Lower leg skin (tissue), 4 donors: ENCODE data around the gene CHGA. TPM values are rescaled to one million over a fixed set of nuclear protein-coding genes. Genes with fewer than 3 reads are reported as not detected.

Experiments
- DNase-seq, 2 donors: peaks; one replicate each; pipeline ENCODE4 v3.0.0-alpha.2; 2019; ENCODE audit warnings: low spot score in 2 of 2
- H3K4me3 ChIP-seq: fragments of 200-600 bp; sonication (generic); 2 replicates; pipeline ENCODE4 v1.5.1; 2017; ENCODE audit warnings: mild to moderate bottlenecking, low read depth; ENCODE audit not compliant: poor library complexity, severe bottlenecking
- CTCF ChIP-seq, 3 donors: fragments of 450-650 bp; IDR thresholded peaks; one replicate each; pipeline ENCODE4 v1.5.1; 2016; ENCODE audit warnings: antibody characterized with exemption in 3 of 3, mild to moderate bottlenecking in 3 of 3, moderate library complexity in 2 of 3
- POLR2A ChIP-seq, 2 donors: fragments of 450-650 bp; IDR thresholded peaks; one replicate each; pipeline ENCODE4 v1.6.1; 2016 to 2017; ENCODE audit warnings: antibody characterized with exemption in 2 of 2, mild to moderate bottlenecking in 1 of 2, moderate library complexity in 1 of 2
- WGBS, 2 donors: methylation state at CpG; one replicate each; pipeline ENCODE4 v1.1.5; 2018; 5-methylcytosine and 5-hydroxymethylcytosine counted together
- intact Hi-C: fragments of 100-400 bp; cut with DNase I; formaldehyde crosslinking; loops from one replicate; pipeline ENCODE4 v1.15.0; 2023; ENCODE audit warnings: low total_unique reads
- total RNA-seq, 4 donors: library from RNA; depleted of rRNA; stranded (reverse); fragments of >200 nt; gene quantifications; one replicate each; pipeline ENCODE4 v1.1.0, GENCODE V29; 2016

The CHGA gene
- total RNA-seq, 4 donors from 2014 or later = 0.17 to 1.6 (median 1.5) TPM; not detected in 1

GRCh38 chr14:92958373-92959188 lies 35.6 kb downstream of the CHGA start:
- DNase-seq = no peak
- TF ChIP-seq CTCF (IDR thresholded peaks at IDR 0.05) (no peak), POLR2A (IDR thresholded peaks at IDR 0.05) (no peak)
- intact Hi-C loops = no loop called here
- WGBS, 2 donors = 89 to 92% methylated on average over 22 of the region's 22 CpGs
- no peak overlapping the region for H3K4me3 ChIP-seq

GRCh38 chr14:92959189-92959531 lies 36.2 kb downstream of the CHGA start:
- H3K4me3 ChIP-seq = no peak overlapping the region
- WGBS, 2 donors = 73 to 91% methylated on average over 8 to 9 of the region's 10 CpGs
- no peak for TF ChIP-seq POLR2A (IDR thresholded peaks at IDR 0.05)
- TF ChIP-seq CTCF (IDR thresholded peaks at IDR 0.05) = no peak
- DNase-seq = no peak
- intact Hi-C loops = no loop called here

- H3K4me3 ChIP-seq = no peak overlapping the region
- intact Hi-C loops = no loop called here
- no peak for DNase-seq
- 76 to 81% methylated on average over 30 of the region's 30 CpGs for WGBS, 2 donors
- TF ChIP-seq POLR2A (IDR thresholded peaks at IDR 0.05) (no peak), CTCF (IDR thresholded peaks at IDR 0.05) (no peak)
Measured at GRCh38 chr14:92959761-92960680, 37.1 kb downstream of the CHGA start.

GRCh38 chr14:92960706-92961566 lies 38.0 kb downstream of the CHGA start:
- no peak for DNase-seq

More at GRCh38 chr14:92960706-92961566, 38.0 kb downstream of the CHGA start:
- 65 to 80% methylated on average over 17 to 18 of the region's 18 CpGs for WGBS, 2 donors
- no peak overlapping the region for H3K4me3 ChIP-seq
- TF ChIP-seq POLR2A (IDR thresholded peaks at IDR 0.05) = no peak
- TF ChIP-seq CTCF (IDR thresholded peaks at IDR 0.05) = no peak
- intact Hi-C loops = no loop called here
